Measurements from ENCODE around the gene FABP7.

DNA sequence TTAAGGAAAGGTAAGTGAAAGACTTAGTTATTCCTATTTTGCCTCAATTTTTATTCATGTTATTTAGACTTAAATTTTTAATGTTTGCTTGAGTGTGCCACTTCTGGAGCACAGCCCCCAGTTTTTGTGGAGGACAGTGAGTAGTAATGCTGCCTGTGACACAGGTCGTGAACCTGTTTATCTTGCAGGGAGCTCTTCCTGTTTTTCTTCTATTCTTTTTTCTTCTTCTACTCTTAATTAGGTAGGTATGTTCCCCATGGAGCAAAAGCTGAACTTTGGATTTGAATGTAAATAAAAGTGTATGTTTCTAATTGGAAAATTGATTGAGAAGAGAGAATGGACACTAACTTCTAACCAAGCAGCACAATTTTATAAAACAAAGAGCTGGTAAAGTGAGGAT is 21.9 kb downstream of the FABP7 start:
- TF ChIP-seq, protein P1, sequence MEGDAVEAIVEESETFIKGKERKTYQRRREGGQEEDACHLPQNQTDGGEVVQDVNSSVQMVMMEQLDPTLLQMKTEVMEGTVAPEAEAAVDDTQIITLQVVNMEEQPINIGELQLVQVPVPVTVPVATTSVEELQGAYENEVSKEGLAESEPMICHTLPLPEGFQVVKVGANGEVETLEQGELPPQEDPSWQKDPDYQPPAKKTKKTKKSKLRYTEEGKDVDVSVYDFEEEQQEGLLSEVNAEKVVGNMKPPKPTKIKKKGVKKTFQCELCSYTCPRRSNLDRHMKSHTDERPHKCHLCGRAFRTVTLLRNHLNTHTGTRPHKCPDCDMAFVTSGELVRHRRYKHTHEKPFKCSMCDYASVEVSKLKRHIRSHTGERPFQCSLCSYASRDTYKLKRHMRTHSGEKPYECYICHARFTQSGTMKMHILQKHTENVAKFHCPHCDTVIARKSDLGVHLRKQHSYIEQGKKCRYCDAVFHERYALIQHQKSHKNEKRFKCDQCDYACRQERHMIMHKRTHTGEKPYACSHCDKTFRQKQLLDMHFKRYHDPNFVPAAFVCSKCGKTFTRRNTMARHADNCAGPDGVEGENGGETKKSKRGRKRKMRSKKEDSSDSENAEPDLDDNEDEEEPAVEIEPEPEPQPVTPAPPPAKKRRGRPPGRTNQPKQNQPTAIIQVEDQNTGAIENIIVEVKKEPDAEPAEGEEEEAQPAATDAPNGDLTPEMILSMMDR (IDR thresholded peaks at IDR 0.05) = no peak
- no peak for TF ChIP-seq EZH2 (IDR thresholded peaks at IDR 0.05; ENCODE audit: borderline replicate concordance, insufficient read depth, low read depth, low read length, poor library complexity, severe bottlenecking)
